GM12878 (cell line): ENCODE measurements around the gene FERMT3. TPM values are rescaled to one million over a fixed set of nuclear protein-coding genes. Genes with fewer than 3 reads are reported as not detected.

Experiments
- BRCA1 ChIP-seq: IDR thresholded peaks from 2 replicates; pipeline ENCODE4 v1.6.1; 2011; ENCODE audit warnings: low read depth, low read length, improper control_type of control experiment
- CBFB ChIP-seq: IDR thresholded peaks from 2 replicates; pipeline ENCODE4 v1.6.1; 2016; ENCODE audit warnings: antibody characterized with exemption, low read depth
- CHD4 ChIP-seq: fragments of 200-600 bp; sonication (generic); IDR thresholded peaks from 2 replicates; pipeline ENCODE4 v1.6.1; 2016; ENCODE audit warnings: mild to moderate bottlenecking
- FOXK2 ChIP-seq: fragments of 450-650 bp; IDR thresholded peaks from 2 replicates; pipeline ENCODE4 v1.6.1; 2017; ENCODE audit warnings: mild to moderate bottlenecking, moderate library complexity
- GATAD2B ChIP-seq: fragments of 450-650 bp; conservative IDR thresholded peaks from 2 replicates; pipeline ENCODE4 v1.6.1; 2017; ENCODE audit warnings: low read depth, mild to moderate bottlenecking, moderate library complexity
- HCFC1 ChIP-seq: fragments of 150-350 bp; IDR thresholded peaks from 2 replicates; pipeline ENCODE4 v1.6.1; 2014; ENCODE audit warnings: low read length
- IKZF1 ChIP-seq: fragments of 450-650 bp; conservative IDR thresholded peaks from 2 replicates; pipeline ENCODE4 v1.6.1; 2017; ENCODE audit warnings: antibody characterized with exemption, mild to moderate bottlenecking
- IRF5 ChIP-seq: fragments of 450-650 bp; IDR thresholded peaks from 2 replicates; pipeline ENCODE4 v1.6.1; 2017; ENCODE audit warnings: borderline replicate concordance
- JUND ChIP-seq: IDR thresholded peaks from 2 replicates; pipeline ENCODE4 v1.6.1; 2012; ENCODE audit warnings: low read depth, mild to moderate bottlenecking, low read length, improper control_type of control experiment, moderate library complexity
- KLF5 ChIP-seq: fragments of 450-650 bp; IDR thresholded peaks from 2 replicates; pipeline ENCODE4 v1.6.1; 2014; ENCODE audit warnings: mild to moderate bottlenecking; ENCODE audit not compliant: partially characterized antibody
- MLLT1 ChIP-seq: fragments of 450-650 bp; IDR thresholded peaks from 2 replicates; pipeline ENCODE4 v1.6.1; 2016; ENCODE audit warnings: mild to moderate bottlenecking
- MTA2 ChIP-seq: fragments of 450-650 bp; IDR thresholded peaks from 2 replicates; pipeline ENCODE4 v1.6.1; 2016; ENCODE audit warnings: low read depth, mild to moderate bottlenecking, moderate library complexity
- MTA3 ChIP-seq: IDR thresholded peaks from 2 replicates; pipeline ENCODE4 v1.6.1; 2012; ENCODE audit warnings: low read length, inconsistent platforms, borderline replicate concordance
- NKRF ChIP-seq: fragments of 450-650 bp; conservative IDR thresholded peaks from 2 replicates; pipeline ENCODE4 v1.6.1; 2017; ENCODE audit warnings: mild to moderate bottlenecking, moderate library complexity
- PML ChIP-seq: IDR thresholded peaks from 2 replicates; pipeline ENCODE4 v1.6.1; 2012; ENCODE audit warnings: low read length, inconsistent platforms
- POLR2A ChIP-seq: IDR thresholded peaks from 2 replicates; pipeline ENCODE4 v1.6.1; 2011; ENCODE audit warnings: low read depth, mild to moderate bottlenecking, low read length
- POLR2AphosphoS2 ChIP-seq: IDR thresholded peaks from 2 replicates; pipeline ENCODE4 v1.6.1; 2011; ENCODE audit warnings: low read depth, mild to moderate bottlenecking, low read length, improper control_type of control experiment, moderate library complexity
- POLR2AphosphoS5 ChIP-seq: IDR thresholded peaks from 2 replicates; pipeline ENCODE4 v1.6.1; 2011; ENCODE audit warnings: mild to moderate bottlenecking, low read length, inconsistent platforms
- RUNX3 ChIP-seq: IDR thresholded peaks from 2 replicates; pipeline ENCODE4 v1.6.1; 2012; ENCODE audit warnings: low read length, inconsistent platforms
- SP1 ChIP-seq: IDR thresholded peaks from one replicate; pipeline ENCODE4 v1.6.1; 2011; ENCODE audit warnings: low read depth, low read length
- SREBF2 ChIP-seq: IDR thresholded peaks from 2 replicates; pipeline ENCODE4 v1.6.1; 2012; ENCODE audit warnings: mild to moderate bottlenecking, low read length
- TARDBP ChIP-seq: IDR thresholded peaks from 2 replicates; pipeline ENCODE4 v1.6.1; 2016; ENCODE audit warnings: borderline replicate concordance
- ZBTB40 ChIP-seq: fragments of 450-650 bp; IDR thresholded peaks from 2 replicates; pipeline ENCODE4 v1.6.1; 2016; ENCODE audit warnings: mild to moderate bottlenecking, moderate library complexity, borderline replicate concordance
- polyA plus RNA-seq, 11 experiments: library from polyadenylated mRNA; depleted of rRNA in 4 of 11; unstranded in 6 of 11; stranded (reverse) in 5 of 11; fragments of >200 nt; fragmentation: Nextera tagmentation in 4 of 11; fragmentation: Illumina TruSeq in 1 of 11; extraction: Ambion mirVana in 4 of 11; extraction: Trizol in 1 of 11; gene quantifications; 1 replicate in 1 of 11; 2 replicates in 10 of 11; pipeline versions ENCODE4 v1.2.1 to v1.2.3, GENCODE V29; 2011 to 2016; ENCODE audit warnings: inconsistent platforms in 2 of 11, missing spikeins in 2 of 11, low read depth in 1 of 11
- total RNA-seq, 4 experiments: library from RNA; depleted of rRNA in 3 of 4; stranded (reverse); fragments of >200 nt in 3 of 4; fragmentation: Illumina TruSeq in 1 of 4; extraction: Trizol in 1 of 4; gene quantifications; 2 replicates each; pipeline versions ENCODE4 v1.2.1 to v1.2.3, GENCODE V29; 2013 to 2021

Gene FERMT3
- total and polyA plus RNA-seq, 10 of the 15 experiments (the other 5 are each of a cell fraction or from before 2014, with no cell fraction given), result 2.0 to 211 (median 114) TPM

GRCh38 chr11:64225608-64226506, 19.3 kb downstream of the FERMT3 start, which contains the start of the genes NUDT22 and TRPT1 (continued):
- peak; percentile 64; the same call in 1 of the 2 replicates for TF ChIP-seq NKRF
- TF ChIP-seq MLLT1, result 0 out of 2 replicates have a peak, but pooled peaks have one; percentile 21
- 0 out of 2 replicates have a peak, but pooled peaks have one; percentile 13 for TF ChIP-seq RUNX3
- no peak for TF ChIP-seq MTA2
- TF ChIP-seq TARDBP, result no peak
- TF ChIP-seq FOXK2, result no peak
- no peak for TF ChIP-seq SREBF2
- peak; percentile 49 for TF ChIP-seq IKZF1
- no peak for TF ChIP-seq IRF5
- TF ChIP-seq BRCA1, result no peak
- 0 out of 2 replicates have a peak, but pooled peaks have one; percentile 41 for TF ChIP-seq CBFB
- TF ChIP-seq ZBTB40, result peak; percentile 73; the same call in 1 of the 2 replicates
- TF ChIP-seq PML, result peak; percentile 71
- TF ChIP-seq POLR2AphosphoS5, result peak; percentile 74
- TF ChIP-seq KLF5, result no peak
- no peak for TF ChIP-seq JUND
- no peak; the same call in 1 of the 2 replicates for TF ChIP-seq MTA3
- TF ChIP-seq CHD4, result no peak
- peak; percentile 34; the same call in 1 of the 2 replicates for TF ChIP-seq HCFC1
- TF ChIP-seq POLR2A, result peak; percentile 71
- TF ChIP-seq GATAD2B, result 0 out of 2 replicates have a peak, but pooled peaks have one; percentile 38
- TF ChIP-seq SP1, result peak; percentile 60
- peak; percentile 59 for TF ChIP-seq POLR2AphosphoS2
